Measurements from ENCODE around the gene RFNG. TPM values are rescaled to one million over a fixed set of nuclear protein-coding genes. Genes with fewer than 3 reads are reported as not detected.

Gene RFNG
- total and polyA plus RNA-seq, 2 of the 13 experiments (the other 11 are each of a cell fraction or from before 2014, with no cell fraction given) = 61.4 to 64.0 TPM

- TF ChIP-seq SP140L (CRISPR knock-in tag; IDR thresholded peaks at IDR 0.05; ENCODE audit: borderline replicate concordance) (no peak), CEBPZ (IDR thresholded peaks at IDR 0.05; ENCODE audit: low read length) (no peak), SUZ12 (IDR thresholded peaks at IDR 0.05; ENCODE audit: low read depth, low read length) (no peak), DNMT1 (CRISPR knock-in tag; IDR thresholded peaks at IDR 0.05) (no peak; the same call in 1 of the 2 replicates), ZNF577 (CRISPR knock-in tag; IDR thresholded peaks at IDR 0.05; ENCODE audit: borderline replicate concordance, low read depth) (no peak), MXD4 (CRISPR knock-in tag; IDR thresholded peaks at IDR 0.05) (no peak; the same call in 1 of the 2 replicates), WIZ (CRISPR knock-in tag; IDR thresholded peaks at IDR 0.05) (no peak; the same call in 1 of the 2 replicates), ZNF768 (CRISPR knock-in tag; IDR thresholded peaks at IDR 0.05) (peak; percentile 62), FIP1L1 (IDR thresholded peaks at IDR 0.05; ENCODE audit: borderline replicate concordance, insufficient read depth, low read depth, low read length) (no peak), ZNF746 (CRISPR knock-in tag; IDR thresholded peaks at IDR 0.05) (no peak), ATF7 (IDR thresholded peaks at IDR 0.05) (no peak), ATF7 (CRISPR knock-in tag; IDR thresholded peaks at IDR 0.05) (no peak), ATF1 (CRISPR knock-in tag; IDR thresholded peaks at IDR 0.05) (no peak), ZFP41 (CRISPR knock-in tag; IDR thresholded peaks at IDR 0.05; ENCODE audit: borderline replicate concordance) (no peak), ZBTB1 (CRISPR knock-in tag; IDR thresholded peaks at IDR 0.05; ENCODE audit: borderline replicate concordance) (no peak), PRDM4 (CRISPR knock-in tag; IDR thresholded peaks at IDR 0.05; ENCODE audit: borderline replicate concordance) (no peak), RARG (CRISPR knock-in tag; IDR thresholded peaks at IDR 0.05; ENCODE audit: low read depth) (no peak), ZKSCAN8 (CRISPR knock-in tag; IDR thresholded peaks at IDR 0.05; ENCODE audit: borderline replicate concordance) (no peak), ZNF30 (CRISPR knock-in tag; IDR thresholded peaks at IDR 0.05) (no peak)
- TF ChIP-seq, protein P1, sequence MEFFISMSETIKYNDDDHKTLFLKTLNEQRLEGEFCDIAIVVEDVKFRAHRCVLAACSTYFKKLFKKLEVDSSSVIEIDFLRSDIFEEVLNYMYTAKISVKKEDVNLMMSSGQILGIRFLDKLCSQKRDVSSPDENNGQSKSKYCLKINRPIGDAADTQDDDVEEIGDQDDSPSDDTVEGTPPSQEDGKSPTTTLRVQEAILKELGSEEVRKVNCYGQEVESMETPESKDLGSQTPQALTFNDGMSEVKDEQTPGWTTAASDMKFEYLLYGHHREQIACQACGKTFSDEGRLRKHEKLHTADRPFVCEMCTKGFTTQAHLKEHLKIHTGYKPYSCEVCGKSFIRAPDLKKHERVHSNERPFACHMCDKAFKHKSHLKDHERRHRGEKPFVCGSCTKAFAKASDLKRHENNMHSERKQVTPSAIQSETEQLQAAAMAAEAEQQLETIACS (CRISPR knock-in tag; IDR thresholded peaks at IDR 0.05) = peak; percentile 70; the same call in 1 of the 2 replicates
These were observed 47.5 kb upstream of the RFNG start (continued) for GRCh38 chr17:82098939-82099763.
